Measurements from ENCODE around the gene ASB16.

The ASB16 gene

DNA sequence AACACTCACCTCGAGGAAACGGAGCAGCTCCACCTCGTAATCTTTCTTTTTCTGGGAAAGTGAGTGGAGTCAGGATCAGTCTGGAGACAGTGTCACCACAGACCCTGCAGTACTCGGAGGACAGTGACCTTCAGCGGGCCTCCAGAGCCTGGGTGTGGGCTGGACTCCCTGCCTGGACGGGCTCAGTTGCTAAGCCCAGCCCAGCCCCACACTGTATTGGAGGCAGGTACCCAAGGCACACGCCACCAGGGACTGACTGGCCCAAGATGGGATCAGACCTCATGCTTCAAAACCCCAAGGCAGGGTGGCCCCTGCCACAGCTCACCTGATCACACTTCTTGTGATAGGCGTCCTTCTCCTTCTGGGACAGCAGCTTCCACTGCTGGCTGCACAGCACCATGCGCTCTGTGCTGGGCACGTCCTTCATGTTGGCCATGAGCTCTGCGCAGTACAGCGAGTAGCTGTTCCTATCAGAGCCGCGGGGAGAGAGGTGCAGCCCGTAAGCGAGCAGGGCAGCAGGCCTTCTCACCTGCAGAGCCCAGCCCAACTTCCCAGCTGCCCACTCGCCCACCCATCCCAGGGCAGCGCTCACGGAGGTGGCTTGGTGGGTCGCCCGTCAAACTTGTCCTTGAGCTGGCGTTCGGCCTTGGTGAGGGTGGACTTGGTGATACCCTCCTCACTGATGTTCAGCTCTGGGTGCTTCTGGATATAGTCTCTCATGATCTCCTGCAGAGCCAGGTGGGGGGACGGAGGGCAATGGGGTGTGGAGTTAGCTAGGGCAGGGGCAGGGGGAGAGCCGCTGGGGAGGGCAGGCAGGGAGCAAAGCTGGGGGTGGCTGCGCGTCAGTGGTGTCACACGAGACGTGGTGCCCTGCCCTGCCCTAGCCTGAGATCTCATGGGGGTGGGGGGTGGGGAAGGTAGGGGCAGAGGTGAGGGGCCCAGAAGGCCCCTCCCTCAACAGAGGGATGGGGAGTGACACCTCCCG lies 41.1 kb downstream of the ASB16 start:
- DNase-seq, result no peak

DNA sequence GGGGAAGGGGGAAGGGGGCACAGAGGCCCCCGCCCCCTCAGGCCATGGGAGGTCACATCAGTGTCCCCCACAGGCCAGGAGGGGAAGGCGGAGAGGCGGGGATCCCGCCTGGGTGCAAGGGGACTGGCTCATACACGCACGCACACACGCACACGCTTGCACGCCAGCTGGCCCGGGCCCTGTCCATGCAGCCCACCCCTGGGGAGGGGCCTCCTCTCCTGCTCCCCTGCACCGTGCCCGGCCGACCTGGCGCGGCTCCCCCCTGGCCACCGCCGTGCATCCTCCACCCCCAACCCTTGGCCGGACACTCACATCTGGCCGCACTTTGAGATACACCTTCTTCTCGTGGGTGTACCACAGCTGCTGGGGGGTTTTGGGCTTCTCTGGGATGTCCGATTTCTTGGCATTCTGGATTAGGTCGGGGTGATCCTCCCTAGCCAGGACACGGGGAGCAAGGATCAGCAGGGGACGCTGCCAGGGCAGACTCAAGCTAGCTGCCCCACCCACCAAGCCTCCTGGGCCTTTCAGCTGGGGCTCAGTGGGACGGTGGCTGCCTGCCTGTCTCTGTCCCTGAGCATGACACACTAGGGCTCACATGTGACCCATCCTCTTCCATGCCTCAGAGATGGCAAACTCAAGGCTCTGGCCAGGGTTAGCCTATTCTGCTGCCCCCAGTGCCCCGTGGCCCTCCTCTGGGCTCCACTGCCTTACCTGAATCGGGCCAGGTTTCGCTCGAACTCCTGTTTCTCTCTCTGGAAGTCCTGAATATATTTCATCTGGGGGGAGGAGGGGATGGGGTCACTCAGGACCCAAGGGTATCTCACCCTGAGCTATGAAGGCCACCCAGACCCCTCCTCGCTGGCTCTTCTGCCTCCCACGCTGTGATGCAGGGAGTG lies 42.3 kb downstream of the ASB16 start:
- no peak for DNase-seq

DNA sequence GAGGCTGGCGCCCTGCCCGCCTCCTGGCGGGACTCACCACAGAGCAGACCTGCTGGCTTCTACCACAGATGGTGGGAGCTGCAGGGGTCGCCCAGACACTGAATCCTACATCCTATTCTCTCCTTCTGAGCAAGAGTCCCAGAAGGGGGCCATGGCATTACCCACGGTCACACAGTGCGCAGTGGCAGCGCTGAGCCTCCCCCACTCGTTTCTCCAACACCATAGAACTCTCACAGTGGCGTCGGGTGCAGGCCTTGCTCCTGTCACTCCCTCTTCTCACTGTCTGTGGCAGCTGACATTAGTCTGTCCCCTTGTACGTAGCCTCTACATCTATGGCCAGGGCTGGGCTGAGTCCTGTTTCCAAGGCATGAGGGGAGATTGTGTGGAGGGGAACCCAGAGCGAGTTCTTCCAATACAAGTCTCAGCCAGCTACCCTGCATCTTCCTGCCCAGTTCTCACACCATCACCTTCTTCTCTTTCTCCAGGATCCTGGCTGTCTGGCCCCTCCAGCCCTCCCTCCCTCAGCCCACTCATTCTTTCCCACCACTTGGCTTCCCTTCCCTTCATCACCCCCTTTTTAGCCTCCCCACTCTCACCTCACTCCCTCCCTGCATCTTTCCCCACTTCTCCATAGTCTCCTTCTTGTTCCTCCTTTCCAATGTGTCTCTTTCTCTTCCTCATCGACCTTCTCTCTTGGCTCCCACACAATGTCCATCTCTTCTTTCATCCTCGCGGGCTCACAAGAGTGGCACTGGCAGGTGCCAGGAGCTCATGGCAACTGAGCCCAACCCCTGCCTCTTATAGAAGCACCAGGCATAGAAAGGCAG lies 43.1 kb downstream of the ASB16 start:
- no peak for DNase-seq

DNA sequence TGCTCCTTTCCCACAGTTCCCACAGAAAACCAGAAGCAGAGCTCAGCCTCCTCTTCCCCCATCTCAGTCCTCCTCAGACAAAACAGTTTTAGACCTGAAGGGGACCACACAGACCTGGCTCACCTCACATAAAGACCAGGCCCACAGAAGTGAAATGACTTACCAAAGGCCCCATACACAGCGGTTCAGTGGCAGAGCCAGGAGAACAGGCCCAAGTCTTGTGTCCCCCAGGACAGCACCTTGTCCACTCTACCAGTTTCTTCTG lies 43.7 kb downstream of the ASB16 start:
- DNase-seq, result no peak

DNA sequence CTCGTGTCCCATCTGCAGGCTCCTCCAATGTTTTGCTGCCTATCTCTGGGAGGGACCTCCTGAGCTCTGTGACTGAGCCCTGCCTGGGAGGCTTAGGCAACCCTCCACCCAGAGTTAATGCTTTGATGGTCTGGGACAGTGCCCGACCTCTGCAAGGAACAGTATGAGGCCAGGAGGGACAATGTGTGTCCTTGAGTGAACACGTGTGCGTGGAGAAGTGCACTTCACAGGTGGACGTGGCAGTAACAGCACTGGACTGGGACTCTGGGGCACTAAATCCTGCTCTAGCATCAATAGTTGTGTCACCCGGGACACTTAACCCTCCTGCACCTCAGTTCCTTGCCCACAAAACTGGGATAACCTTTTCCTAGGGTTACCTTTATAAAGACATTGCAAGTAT lies 44.4 kb downstream of the ASB16 start:
- no peak for DNase-seq

DNA sequence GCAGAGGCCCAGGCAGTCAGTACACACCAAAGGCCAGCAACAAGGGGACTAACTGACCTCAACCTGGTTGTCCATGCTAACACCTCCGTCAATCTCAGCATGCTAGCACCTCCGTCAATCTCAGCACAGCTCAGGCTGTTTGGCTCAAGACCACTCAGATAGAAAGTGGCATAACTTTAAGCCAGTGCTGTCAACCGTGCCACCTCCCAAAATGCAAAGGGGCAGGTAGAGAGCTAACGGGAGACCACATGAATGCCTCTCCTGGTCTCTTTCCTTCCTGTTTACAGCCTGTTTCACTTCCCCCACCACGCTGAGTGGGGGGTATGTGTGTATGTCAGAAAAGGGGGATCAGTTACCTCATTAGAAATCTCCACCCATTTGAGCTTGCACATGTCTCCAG lies 45.7 kb downstream of the ASB16 start:
- DNase-seq, result no peak

DNA sequence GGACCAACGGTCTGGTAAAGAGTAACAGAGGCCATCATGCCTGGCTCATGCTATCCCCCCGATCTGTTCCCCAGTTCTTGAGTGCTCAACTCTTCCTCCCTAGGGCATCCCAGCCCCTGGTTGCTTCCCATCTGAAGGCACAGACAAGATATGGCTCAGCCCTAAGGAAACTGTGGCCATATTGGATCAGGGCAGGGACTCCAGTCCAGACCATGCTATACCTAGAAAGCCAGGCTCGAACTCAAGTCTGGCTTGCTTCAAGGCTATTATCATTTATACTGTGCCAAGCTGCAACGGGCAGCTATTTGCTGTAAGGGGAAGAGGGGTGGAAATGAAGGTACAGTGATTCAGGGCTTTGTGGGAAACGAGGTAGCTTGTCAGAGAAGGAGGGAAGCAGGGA lies 46.2 kb downstream of the ASB16 start:
- no peak for DNase-seq

DNA sequence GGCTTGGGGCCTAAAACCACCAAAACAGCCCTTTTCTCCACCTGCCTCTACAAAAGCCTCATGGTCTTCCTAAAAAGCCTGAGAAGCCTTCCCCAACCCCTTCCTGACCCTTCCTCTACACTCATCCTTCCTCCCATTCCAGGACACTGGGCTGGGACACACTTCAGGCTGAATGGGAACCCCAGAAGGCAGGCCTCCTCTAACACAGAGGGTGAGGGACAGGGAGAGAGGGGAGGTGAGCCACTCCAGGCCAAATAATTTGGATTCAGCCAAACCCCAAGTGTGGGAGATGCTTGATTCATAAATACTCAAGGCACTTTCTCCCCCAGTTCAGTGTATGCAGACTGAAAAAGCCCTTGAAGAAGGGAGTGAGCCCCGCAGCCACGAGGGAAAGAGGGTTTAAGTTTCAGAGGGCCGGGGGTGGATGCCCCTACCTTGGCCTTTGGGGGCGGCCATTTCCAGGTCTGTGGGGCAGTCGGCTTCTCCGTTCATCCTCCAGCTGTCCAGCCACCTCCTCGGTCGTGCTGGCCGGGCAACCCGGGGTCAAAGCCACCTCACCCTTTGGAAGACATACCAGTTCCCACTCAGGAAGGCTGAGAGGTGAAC lies 47.3 kb downstream of the ASB16 start:
- no peak for DNase-seq

DNA sequence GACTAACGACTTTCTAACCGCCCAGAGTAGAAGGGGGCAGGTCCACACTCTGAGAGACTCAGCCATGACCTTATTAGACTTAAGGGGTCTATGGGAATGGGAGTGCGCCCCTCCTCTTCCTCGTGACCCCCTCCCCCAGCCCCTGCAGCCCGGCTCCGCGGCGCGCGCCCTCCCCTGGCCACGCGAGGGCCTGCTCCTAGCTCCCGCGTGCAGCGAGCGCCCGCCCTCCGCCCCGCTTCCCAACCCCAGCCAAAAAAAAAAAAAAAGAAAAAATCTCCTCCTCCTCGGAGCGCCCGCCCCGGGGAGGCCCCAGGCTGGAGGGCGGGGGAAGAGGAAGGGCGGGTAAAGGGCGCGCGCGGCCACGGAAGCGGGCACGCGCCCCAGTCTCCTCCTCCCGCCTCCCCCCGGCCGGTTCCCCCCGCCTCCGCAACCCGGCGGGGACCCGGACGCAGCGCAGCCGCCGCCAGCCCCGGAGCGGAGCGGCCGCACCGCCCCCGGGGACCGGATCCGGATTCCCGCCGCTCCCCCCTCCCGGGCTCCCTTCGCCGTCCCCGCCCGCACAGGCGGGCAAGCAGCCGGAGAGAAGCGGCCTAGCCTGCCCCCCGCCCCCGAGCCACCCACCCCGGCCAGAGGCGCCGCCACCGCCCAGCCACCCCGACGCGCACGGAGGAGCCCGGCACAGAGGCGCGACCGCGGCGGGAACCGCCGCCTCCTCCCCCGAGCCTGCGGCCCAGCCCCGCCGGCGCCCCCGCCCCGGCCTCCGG lies 48.0 kb downstream of the ASB16 start:
- DNase-seq, result peak; percentile 61

DNA sequence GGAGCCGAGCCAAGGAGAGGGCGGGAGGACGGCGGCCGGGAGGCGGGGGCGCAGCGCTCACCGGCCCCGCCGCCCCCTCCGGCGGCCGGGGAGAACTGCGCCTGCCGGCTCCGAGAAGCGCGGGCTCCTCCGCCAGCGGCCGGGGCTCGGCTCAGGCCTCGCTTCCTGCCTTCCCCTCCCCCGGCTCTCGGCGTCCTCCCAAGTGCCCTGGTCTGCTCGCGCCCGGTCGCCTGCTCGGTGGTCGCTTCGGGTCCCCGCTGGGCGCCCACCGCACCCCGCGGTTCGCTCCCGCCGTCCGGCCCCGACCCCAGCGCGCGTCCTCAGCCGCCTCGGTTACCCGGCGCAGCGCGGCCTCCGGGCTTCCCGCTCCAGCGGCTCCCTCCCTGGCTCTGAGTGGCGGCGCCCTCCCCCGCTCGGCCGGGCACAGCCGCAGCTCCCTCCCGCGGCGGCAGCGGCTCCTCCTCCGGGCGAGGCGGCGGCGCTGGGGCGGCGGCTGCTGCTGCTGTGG lies 48.7 kb downstream of the ASB16 start:
- DNase-seq, result peak; percentile 31

DNA sequence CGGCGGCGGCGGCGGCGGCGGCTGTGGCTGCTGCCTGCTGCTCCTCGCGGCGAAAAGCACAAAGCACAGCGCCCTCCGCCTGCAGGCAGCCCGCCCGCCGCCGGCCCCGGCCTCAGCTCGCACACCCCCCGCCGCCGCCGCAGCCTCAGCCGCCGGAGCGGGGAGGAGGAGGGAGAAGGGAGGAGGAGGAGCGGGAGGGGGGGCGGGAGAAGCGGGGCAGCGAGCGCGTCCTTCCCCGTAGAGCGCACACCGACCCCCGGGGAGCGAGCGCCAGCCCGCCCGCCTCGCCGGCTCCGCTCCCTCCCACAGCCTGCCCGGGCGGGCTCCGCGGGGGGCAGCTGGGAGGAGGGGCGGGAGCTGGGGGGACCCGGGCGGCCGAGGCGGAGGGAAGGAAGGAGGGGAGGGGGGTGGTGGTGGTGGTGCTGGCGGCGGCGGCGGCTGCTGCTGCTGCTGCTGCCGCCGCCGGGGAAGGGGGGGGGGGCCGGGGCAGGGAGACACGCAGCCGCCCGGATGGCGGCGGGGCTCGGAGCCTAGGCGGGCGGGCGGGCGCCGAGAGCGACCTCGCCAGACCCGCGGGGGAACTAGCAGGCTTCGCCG lies 49.2 kb downstream of the ASB16 start, which contains the start of gene UBTF:
TSS of gene UBTF (minus strand) at position 60 of the 597 bp plus-strand sequence. CDS start 1,446 bp downstream, outside the sequence.
- peak; percentile 71 for DNase-seq

DNA sequence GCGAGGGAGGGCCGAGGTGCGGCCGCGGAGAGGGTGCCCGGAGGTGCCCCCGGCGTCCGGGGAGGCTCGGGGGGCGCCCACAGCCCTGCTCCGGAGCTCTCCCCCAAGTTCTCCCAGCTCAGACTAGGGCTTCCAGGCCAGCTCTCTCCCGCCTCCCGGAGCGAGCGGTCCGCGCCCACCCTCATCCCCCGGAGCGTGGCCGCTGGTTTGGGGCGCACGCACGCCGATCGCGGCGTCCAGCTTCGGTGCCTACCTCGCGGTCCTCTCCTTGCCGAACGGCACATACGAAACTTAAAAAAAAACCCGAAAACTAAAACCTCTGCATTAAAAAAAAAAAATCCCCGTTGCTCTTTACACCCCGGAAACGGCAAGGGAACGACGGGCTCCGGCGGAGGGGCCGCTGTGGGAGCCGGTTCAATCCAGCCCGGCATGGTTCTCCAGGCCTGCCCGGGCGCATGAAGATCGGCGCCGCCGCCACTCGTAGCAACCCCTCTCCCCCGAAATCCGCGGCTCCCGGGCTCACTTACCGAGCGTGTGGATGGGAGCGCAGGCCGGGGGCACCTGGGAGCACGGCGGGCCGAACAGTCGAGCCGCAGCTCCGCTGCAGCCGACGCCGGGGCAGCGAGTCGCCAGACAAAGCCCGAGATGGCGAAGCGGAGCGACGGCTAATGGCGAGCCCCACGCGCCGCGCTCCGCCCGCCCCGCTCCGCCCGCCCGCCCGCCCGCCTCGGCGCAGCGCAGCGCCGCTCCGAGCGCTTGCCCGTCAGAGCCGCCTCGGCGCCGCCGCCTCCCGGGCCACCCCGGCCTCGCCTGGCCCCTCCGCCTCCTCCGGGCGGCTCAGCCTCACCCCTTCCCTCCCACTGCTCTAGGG lies 49.9 kb downstream of the ASB16 start:
- peak; percentile 56 for DNase-seq

DNA sequence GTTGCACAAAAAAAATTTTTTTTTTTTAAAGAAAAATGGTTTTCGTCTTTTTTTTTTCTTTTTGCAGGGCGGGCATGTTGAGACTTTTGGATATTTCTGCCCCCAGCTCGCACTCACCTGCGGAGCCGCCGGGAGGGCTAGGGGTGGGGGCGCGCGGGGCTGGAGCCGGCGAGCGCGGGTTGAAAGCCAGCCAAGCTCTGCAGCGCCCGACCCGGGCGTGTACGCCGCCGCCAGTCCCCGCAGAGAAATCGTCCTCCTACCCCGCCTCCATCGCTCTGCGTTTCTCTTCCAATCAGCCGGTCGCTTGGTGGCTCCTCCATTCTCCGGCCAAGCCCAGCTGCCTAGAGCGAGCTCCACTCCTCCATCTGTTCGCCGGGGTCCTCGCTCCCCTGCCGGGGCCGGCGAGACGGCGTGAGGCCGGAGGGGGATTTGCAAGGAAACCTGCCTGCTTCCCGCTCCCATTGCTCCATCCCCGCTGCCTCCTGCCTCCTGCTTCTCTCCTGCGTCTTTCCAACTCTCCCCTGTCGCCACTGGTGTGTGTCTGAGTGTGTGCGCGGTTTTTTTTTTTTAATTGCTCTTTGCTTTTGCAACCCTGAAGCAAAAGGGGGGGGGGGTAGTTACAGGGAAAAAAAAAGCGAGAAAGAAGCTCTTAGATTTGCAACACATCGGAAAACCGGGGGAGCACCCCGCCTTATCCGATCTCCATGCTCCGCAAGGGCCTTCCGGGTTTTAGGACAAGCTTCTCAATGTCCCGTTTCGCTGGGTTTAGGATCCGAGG lies 50.8 kb downstream of the ASB16 start:
- peak; percentile 78 for DNase-seq

DNA sequence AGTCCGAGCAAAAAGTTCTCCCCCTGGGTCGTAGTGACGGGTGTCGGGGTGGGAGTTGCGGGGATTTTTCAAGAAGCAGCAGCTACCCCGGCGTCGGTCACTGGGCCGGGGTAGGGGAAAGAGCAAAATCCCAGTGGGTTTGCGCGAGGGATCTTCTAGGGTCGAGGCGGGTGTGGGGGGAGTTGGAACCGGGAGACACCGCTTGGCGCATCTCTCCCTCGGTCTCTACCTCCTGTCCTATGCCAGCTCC lies 51.3 kb downstream of the ASB16 start:
- no peak for DNase-seq

DNA sequence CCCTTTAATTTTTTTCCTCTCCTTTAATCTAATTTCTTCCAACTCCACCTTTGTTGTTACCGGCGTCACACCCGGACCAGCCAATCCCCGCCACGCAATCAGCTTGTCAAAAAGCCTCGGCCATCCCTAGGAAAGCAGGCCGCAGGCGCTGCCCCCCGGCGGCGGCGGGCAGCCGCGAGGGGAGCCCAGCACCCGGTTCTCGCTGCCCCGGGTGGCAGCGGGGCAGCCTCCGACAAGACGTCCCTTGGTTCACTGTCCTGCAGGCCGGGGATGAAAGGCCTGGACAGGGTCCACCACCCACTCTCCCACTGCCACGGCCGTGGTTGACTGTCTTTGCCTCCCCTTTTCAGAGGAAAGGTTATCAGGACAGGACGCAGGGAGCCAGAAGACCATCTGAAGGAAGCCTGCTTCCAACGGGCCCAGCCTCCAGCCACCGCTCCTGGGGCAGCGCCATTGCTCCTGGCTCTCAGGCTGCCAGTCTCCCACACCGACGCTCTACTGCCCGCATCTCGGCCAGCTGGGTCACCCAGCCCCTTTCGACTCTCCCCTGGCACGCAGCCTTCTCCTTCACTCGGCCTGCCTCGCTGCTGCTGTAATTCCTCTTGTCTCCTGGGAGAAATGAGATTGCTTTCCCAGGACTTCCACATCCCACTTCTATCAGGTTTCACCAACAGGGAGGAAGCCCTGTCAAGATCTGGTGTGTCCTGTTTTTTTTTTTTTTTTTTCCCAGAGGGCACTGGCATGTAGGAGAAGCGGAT lies 51.8 kb downstream of the ASB16 start:
- DNase-seq, result peak; percentile 69

DNA sequence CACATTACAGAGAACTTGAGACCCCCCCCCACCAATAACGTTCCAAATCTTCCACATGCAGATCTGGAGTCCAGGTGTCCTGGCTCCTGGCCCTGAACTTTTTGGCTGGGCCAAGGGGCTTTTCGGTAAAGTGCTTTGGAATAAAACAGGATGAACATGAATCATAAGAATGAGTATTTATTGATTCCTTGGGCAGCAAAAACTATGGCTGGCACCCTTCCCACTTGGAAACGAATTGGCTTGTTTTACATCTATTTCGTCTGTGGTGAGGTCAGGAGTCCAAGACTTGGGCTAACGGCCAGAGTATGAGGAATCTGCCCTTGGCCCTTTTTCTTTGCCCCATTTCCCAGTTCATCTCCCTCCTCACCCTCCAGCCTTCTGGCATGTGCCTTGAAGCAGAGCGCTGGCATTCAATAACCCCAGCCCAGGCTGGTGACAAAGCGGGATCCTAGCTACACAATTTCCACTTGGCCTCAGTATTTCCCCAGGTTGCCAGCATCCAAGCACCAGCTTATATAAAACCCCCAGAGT lies 53.1 kb downstream of the ASB16 start:
- DNase-seq, result no peak
